Prostate gland (tissue), 2 donors: ENCODE measurements around the gene ADPRS.

Experiments
- POLR2A ChIP-seq: fragments of 450-650 bp; IDR thresholded peaks from one replicate; pipeline ENCODE4 v1.6.1; 2016; ENCODE audit warnings: antibody characterized with exemption, mild to moderate bottlenecking
- POLR2AphosphoS5 ChIP-seq: sonication (generic); formaldehyde crosslinking; IDR thresholded peaks from one replicate; pipeline ENCODE4 v1.6.1; 2017; ENCODE audit warnings: antibody characterized with exemption
- TF ChIP-seq, protein P1 (sequence below), 4 experiments: fragments of 200-600 bp in 2 of 4; fragments of 450-650 bp in 2 of 4; sonication (generic) in 2 of 4; IDR thresholded peaks; 1 replicate in 3 of 4; 2 replicates in 1 of 4; pipeline ENCODE4 v1.5.1; 2016 to 2019; ENCODE audit warnings: antibody characterized with exemption in 4 of 4, mild to moderate bottlenecking in 2 of 4, moderate library complexity in 2 of 4

DNA sequence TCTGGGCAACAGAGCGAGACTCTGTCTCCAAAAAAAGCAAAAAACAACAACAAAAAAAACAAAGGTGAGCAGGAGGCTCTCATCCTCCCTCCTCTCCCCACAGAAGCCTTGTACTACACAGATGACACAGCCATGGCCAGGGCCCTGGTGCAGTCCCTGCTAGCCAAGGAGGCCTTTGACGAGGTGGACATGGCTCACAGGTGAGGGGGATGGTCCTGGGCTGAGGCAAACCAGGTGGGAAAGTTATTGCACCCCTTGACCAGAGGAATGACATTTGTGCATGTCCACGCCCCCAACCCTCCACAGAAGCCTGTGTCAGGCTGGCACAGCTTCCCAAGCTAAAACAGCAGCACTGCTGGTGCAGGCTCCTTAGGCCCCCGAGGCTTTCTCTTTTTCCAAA is 2.4 kb downstream of the ADPRS start:
- TF ChIP-seq, protein P1, sequence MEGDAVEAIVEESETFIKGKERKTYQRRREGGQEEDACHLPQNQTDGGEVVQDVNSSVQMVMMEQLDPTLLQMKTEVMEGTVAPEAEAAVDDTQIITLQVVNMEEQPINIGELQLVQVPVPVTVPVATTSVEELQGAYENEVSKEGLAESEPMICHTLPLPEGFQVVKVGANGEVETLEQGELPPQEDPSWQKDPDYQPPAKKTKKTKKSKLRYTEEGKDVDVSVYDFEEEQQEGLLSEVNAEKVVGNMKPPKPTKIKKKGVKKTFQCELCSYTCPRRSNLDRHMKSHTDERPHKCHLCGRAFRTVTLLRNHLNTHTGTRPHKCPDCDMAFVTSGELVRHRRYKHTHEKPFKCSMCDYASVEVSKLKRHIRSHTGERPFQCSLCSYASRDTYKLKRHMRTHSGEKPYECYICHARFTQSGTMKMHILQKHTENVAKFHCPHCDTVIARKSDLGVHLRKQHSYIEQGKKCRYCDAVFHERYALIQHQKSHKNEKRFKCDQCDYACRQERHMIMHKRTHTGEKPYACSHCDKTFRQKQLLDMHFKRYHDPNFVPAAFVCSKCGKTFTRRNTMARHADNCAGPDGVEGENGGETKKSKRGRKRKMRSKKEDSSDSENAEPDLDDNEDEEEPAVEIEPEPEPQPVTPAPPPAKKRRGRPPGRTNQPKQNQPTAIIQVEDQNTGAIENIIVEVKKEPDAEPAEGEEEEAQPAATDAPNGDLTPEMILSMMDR (IDR thresholded peaks at IDR 0.05), result no peak
- no peak for TF ChIP-seq POLR2A
- TF ChIP-seq POLR2AphosphoS5, result no peak
